ENCODE measurements around the gene LPAR4. TPM values are rescaled to one million over a fixed set of nuclear protein-coding genes. Genes with fewer than 3 reads are reported as not detected.

The LPAR4 gene
- polyA plus RNA-seq, 3 donors, result not detected

GRCh38 chrX:78759081-78759480 is 11.6 kb downstream of the LPAR4 start:
- H3K4me3 Mint-ChIP-seq, result no peak overlapping the region
- no peaks in the 10 kb centered on the region for H3K27me3 Mint-ChIP-seq (ENCODE audit: low read depth in 3 of 3)
- intact Hi-C loops (cut with micrococcal nuclease), result no loop called here
- no peaks in the 10 kb centered on the region for H3K36me3 Mint-ChIP-seq
- Histone ChIP-seq H3K36me3 (replicated peaks in 1 of 2; ENCODE audit: control insufficient read depth in 1 of 2, insufficient read depth in 2 of 2, low read length in 2 of 2) (no peaks in the 10 kb centered on the region), H3K27me3 (ENCODE audit: control insufficient read depth in 2 of 2, insufficient read depth in 2 of 2, low read length in 2 of 2) (no peaks in the 10 kb centered on the region), H3K9me3 (replicated peaks in 1 of 2; ENCODE audit: control insufficient read depth in 1 of 2, insufficient read depth in 1 of 2, low read length in 2 of 2) (no peaks in the 10 kb centered on the region), H3K4me1 (ENCODE audit: control insufficient read depth in 1 of 2, insufficient read depth in 2 of 2, low read length in 2 of 2) (peaks cover 7 to 9% of the 10 kb centered on the region in 2 donors), H3K4me3 (replicated peaks in 1 of 3; ENCODE audit: low read depth in 2 of 3, low read length in 3 of 3) (no peak overlapping the region), H4K20me1 (ENCODE audit: insufficient read depth, low read length) (no peaks in the 10 kb centered on the region), H3K79me2 (ENCODE audit: insufficient read depth, low read length) (no peaks in the 10 kb centered on the region), H3K4me2 (replicated peaks; ENCODE audit: extremely low read depth, low read length, poor library complexity, severe bottlenecking) (no peak overlapping the region), H2AFZ (ENCODE audit: insufficient read depth, low read depth, low read length, poor library complexity, severe bottlenecking) (no peak overlapping the region), H3K9ac (ENCODE audit: insufficient read depth, low read length, poor library complexity, severe bottlenecking) (no peak overlapping the region), H3K27ac (ENCODE audit: low read depth in 1 of 2, low read length in 2 of 2) (no peak overlapping the region)
- peaks cover 0 to 4% (median 0%) of the 10 kb centered on the region in 7 donors for H3K9me3 Mint-ChIP-seq
- no peak overlapping the region for H3K27ac Mint-ChIP-seq
- TF ChIP-seq CTCF (IDR thresholded peaks at IDR 0.05), result no peak
- peaks cover 14% of the 10 kb centered on the region for H3K4me1 Mint-ChIP-seq
- 100% methylated on average over 1 of the region's 6 CpGs for WGBS (ENCODE audit: insufficient coverage)
- DNase-seq, result no peak

- Histone ChIP-seq H3K4me3 (replicated peaks in 1 of 3; ENCODE audit: low read depth in 2 of 3, low read length in 3 of 3) (no peak overlapping the region), H3K79me2 (ENCODE audit: insufficient read depth, low read length) (no peaks in the 10 kb centered on the region), H2AFZ (ENCODE audit: insufficient read depth, low read depth, low read length, poor library complexity, severe bottlenecking) (no peak overlapping the region), H3K27me3 (ENCODE audit: control insufficient read depth in 2 of 2, insufficient read depth in 2 of 2, low read length in 2 of 2) (no peaks in the 10 kb centered on the region), H3K36me3 (replicated peaks in 1 of 2; ENCODE audit: control insufficient read depth in 1 of 2, insufficient read depth in 2 of 2, low read length in 2 of 2) (no peaks in the 10 kb centered on the region), H4K20me1 (ENCODE audit: insufficient read depth, low read length) (no peaks in the 10 kb centered on the region), H3K4me1 (ENCODE audit: control insufficient read depth in 1 of 2, insufficient read depth in 2 of 2, low read length in 2 of 2) (no peaks in the 10 kb centered on the region), H3K27ac (ENCODE audit: low read depth in 1 of 2, low read length in 2 of 2) (no peak overlapping the region), H3K9me3 (replicated peaks in 1 of 2; ENCODE audit: control insufficient read depth in 1 of 2, insufficient read depth in 1 of 2, low read length in 2 of 2) (no peaks in the 10 kb centered on the region), H3K9ac (ENCODE audit: insufficient read depth, low read length, poor library complexity, severe bottlenecking) (no peak overlapping the region), H3K4me2 (replicated peaks; ENCODE audit: extremely low read depth, low read length, poor library complexity, severe bottlenecking) (no peak overlapping the region)
- DNase-seq, result no peak
- Mint-ChIP-seq H3K4me3 (no peak overlapping the region), H3K4me1 (no peaks in the 10 kb centered on the region), H3K27me3 (ENCODE audit: low read depth in 3 of 3) (no peaks in the 10 kb centered on the region), H3K27ac (no peak overlapping the region), H3K36me3 (no peaks in the 10 kb centered on the region), H3K9me3 (peaks cover 0 to 6% (median 2%) of the 10 kb centered on the region in 7 donors)
- WGBS (ENCODE audit: insufficient coverage), result no CpG with 5 or more reads among the region's 2 CpGs
- TF ChIP-seq CTCF (IDR thresholded peaks at IDR 0.05), result no peak
- intact Hi-C loops (cut with micrococcal nuclease), result no loop called here
These were observed 21.7 kb downstream of the LPAR4 start for GRCh38 chrX:78769101-78769755.
